PC-3 (cell line): ENCODE measurements around the gene OR2AT4.

Experiments used
- EZH2 ChIP-seq: fragments of 300-600 bp; sonication (generic); IDR thresholded peaks from one replicate; pipeline ENCODE4 v1.6.1; 2017; ENCODE audit warnings: antibody characterized with exemption, mild to moderate bottlenecking, low read length; ENCODE audit not compliant: unreplicated experiment
- EZH2phosphoT487 ChIP-seq: fragments of 300-600 bp; sonication (generic); IDR thresholded peaks from 2 replicates; pipeline ENCODE4 v1.6.1; 2018; ENCODE audit warnings: mild to moderate bottlenecking, antibody characterized with exemption, low read length, borderline replicate concordance
- TF ChIP-seq, protein P1 (sequence below): fragments of 300-600 bp; sonication (generic); conservative IDR thresholded peaks from 2 replicates; pipeline ENCODE4 v1.5.1; 2017; ENCODE audit warnings: antibody characterized with exemption, low read depth, mild to moderate bottlenecking, low read length

- TF ChIP-seq, protein P1, sequence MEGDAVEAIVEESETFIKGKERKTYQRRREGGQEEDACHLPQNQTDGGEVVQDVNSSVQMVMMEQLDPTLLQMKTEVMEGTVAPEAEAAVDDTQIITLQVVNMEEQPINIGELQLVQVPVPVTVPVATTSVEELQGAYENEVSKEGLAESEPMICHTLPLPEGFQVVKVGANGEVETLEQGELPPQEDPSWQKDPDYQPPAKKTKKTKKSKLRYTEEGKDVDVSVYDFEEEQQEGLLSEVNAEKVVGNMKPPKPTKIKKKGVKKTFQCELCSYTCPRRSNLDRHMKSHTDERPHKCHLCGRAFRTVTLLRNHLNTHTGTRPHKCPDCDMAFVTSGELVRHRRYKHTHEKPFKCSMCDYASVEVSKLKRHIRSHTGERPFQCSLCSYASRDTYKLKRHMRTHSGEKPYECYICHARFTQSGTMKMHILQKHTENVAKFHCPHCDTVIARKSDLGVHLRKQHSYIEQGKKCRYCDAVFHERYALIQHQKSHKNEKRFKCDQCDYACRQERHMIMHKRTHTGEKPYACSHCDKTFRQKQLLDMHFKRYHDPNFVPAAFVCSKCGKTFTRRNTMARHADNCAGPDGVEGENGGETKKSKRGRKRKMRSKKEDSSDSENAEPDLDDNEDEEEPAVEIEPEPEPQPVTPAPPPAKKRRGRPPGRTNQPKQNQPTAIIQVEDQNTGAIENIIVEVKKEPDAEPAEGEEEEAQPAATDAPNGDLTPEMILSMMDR = no peak
- no peak for TF ChIP-seq EZH2
- TF ChIP-seq EZH2phosphoT487 = no peak
Observed at GRCh38 chr11:75142714-75143419, 46.2 kb upstream of the OR2AT4 start.
